Uterus (tissue), 2 donors: ENCODE results near the gene SLC22A16.

ENCODE experiments used
- POLR2A ChIP-seq, 2 donors: fragments of 450-650 bp; IDR thresholded peaks; one replicate each; pipeline ENCODE4 v1.6.1; 2016; ENCODE audit warnings: antibody characterized with exemption in 2 of 2, mild to moderate bottlenecking in 1 of 2, moderate library complexity in 1 of 2
- TF ChIP-seq, protein P1 (sequence below), 4 experiments: fragments of 200-600 bp in 2 of 4; fragments of 450-650 bp in 2 of 4; sonication (generic) in 2 of 4; IDR thresholded peaks; one replicate each; pipeline ENCODE4 v1.5.1; 2016 to 2019; ENCODE audit warnings: antibody characterized with exemption in 4 of 4, mild to moderate bottlenecking in 2 of 4, moderate library complexity in 1 of 4

- TF ChIP-seq POLR2A (IDR thresholded peaks at IDR 0.05), result no peak
- TF ChIP-seq, protein P1, sequence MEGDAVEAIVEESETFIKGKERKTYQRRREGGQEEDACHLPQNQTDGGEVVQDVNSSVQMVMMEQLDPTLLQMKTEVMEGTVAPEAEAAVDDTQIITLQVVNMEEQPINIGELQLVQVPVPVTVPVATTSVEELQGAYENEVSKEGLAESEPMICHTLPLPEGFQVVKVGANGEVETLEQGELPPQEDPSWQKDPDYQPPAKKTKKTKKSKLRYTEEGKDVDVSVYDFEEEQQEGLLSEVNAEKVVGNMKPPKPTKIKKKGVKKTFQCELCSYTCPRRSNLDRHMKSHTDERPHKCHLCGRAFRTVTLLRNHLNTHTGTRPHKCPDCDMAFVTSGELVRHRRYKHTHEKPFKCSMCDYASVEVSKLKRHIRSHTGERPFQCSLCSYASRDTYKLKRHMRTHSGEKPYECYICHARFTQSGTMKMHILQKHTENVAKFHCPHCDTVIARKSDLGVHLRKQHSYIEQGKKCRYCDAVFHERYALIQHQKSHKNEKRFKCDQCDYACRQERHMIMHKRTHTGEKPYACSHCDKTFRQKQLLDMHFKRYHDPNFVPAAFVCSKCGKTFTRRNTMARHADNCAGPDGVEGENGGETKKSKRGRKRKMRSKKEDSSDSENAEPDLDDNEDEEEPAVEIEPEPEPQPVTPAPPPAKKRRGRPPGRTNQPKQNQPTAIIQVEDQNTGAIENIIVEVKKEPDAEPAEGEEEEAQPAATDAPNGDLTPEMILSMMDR (IDR thresholded peaks at IDR 0.05), result no peak
Measured at GRCh38 chr6:110524305-110524704, 47.9 kb upstream of the SLC22A16 start.
